GM13977 (cell line): ENCODE measurements around the gene SF1.

Source experiments
- DNase-seq: peaks from one replicate; pipeline ENCODE4 v3.0.0; 2012; ENCODE audit warnings: low spot score
- in situ Hi-C: fragments of 300-500 bp; cut with MboI; formaldehyde crosslinking; loops from one replicate; pipeline ENCODE4 v1.12.0; 2022; ENCODE audit warnings: low sequenced_read_pairs, low pct_unique_long_range_greater_than_20kb, mixed read lengths, inconsistent platforms; ENCODE audit not compliant: unreplicated experiment
- TF ChIP-seq, protein P1 (sequence below): IDR thresholded peaks from 2 replicates; pipeline ENCODE4 v1.5.1; 2012; ENCODE audit warnings: mild to moderate bottlenecking, control low read depth; ENCODE audit not compliant: insufficient read depth; ENCODE audit errors: extremely low read depth, missing control alignments

The SF1 gene

GRCh38 chr11:64751136-64751535 lies 27.2 kb downstream of the SF1 start:
- DNase-seq = no peak
- in situ Hi-C loops = no loop called here
- TF ChIP-seq, protein P1, sequence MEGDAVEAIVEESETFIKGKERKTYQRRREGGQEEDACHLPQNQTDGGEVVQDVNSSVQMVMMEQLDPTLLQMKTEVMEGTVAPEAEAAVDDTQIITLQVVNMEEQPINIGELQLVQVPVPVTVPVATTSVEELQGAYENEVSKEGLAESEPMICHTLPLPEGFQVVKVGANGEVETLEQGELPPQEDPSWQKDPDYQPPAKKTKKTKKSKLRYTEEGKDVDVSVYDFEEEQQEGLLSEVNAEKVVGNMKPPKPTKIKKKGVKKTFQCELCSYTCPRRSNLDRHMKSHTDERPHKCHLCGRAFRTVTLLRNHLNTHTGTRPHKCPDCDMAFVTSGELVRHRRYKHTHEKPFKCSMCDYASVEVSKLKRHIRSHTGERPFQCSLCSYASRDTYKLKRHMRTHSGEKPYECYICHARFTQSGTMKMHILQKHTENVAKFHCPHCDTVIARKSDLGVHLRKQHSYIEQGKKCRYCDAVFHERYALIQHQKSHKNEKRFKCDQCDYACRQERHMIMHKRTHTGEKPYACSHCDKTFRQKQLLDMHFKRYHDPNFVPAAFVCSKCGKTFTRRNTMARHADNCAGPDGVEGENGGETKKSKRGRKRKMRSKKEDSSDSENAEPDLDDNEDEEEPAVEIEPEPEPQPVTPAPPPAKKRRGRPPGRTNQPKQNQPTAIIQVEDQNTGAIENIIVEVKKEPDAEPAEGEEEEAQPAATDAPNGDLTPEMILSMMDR = no peak

GRCh38 chr11:64750361-64751054 lies 27.8 kb downstream of the SF1 start:
- in situ Hi-C loops = no loop called here
- TF ChIP-seq, protein P1 = no peak
- DNase-seq = no peak

DNA sequence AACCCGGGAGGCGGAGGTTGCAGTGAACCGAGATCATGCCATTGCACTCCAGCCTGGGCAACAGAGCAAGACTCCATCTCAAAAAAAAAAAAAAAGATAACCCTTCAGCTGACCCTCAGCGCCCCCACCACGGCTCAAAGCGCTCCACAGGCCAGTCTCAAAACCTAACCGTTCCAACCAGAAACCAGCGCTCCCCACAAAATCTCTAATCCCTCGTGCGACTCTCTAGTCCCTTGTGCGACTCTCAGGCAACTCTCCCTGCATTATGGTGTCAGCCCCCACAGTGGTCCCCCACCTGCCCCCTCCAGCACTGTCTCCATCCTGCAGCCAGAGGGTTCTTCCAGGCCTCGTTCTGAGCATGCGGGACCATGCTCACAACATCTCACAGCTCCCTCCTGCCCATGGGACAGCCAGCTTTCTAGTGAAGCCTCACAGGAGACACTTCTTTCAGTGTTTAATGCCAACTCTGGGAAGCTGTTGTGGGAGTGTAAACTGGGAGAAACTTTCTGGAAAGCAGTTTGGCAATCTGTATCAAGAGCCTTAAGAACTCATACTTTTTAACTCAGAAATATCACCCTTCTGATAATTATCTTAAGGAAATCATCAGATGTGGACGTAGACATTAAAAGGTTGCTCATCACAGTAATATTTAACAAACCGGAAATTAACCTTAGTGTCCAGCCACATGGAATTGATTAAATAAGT lies 30.2 kb downstream of the SF1 start:
- no peak for DNase-seq

GRCh38 chr11:64746486-64746885 lies 31.9 kb downstream of the SF1 start:
- TF ChIP-seq, protein P1 = no peak
- in situ Hi-C loops = no loop called here
- DNase-seq = peak; percentile 54

More for the DNA sequence above, 30.2 kb downstream of the SF1 start:
- in situ Hi-C loops = no loop called here
- TF ChIP-seq, protein P1 = no peak

GRCh38 chr11:64745521-64746328 lies 32.6 kb downstream of the SF1 start:
- in situ Hi-C loops = no loop called here
- TF ChIP-seq, protein P1 = no peak
- DNase-seq = peak; percentile 89

DNA sequence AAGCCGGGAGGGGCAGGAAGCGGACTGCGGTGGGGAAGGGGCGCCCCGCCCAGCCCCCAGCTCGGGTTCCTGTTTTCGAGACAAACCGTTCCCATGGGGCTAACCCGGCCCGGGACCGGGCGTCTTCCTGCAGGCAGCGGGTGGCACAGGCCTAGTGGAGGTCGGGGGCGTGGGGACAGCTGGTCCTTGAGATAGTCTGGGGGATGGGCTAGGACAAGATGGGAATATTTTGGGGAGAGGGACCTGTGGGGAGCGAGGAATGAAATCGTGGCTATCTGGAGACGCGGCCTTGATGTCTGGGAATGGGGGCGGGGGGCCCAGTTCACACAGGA lies 33.2 kb downstream of the SF1 start:
- DNase-seq = no peak
- in situ Hi-C loops = no loop called here
- TF ChIP-seq, protein P1 = no peak
